ENCODE results near the gene RSPO3.
A peak's percentile ranks its signal among the peaks of the same experiment; 100 is the strongest.

RSPO3 gene

DNA sequence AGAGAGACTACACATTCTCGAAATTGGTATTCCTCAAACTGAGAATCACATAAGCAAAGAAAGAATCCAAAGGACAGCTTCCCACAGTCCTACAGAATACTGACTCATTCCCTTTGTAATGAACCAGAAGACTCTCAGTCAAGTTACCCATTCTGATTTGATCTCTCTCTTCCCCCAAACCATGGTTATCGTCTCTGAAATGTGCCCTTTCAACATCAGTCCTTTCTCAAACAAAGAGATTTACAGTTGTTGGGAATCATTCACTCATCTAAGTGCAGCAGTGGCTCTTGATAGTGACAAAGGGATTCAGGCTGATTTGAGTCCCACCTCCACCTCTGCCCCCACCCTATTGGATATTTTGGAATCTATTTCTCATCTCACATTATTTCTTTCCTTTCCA, 15.0 kb upstream of the RSPO3 start:
- no peak for DNase-seq
- in situ Hi-C loops (cut with MboI; ENCODE audit: low pct_unique_long_range_greater_than_20kb, low sequenced_read_pairs) = no loop called here

DNA sequence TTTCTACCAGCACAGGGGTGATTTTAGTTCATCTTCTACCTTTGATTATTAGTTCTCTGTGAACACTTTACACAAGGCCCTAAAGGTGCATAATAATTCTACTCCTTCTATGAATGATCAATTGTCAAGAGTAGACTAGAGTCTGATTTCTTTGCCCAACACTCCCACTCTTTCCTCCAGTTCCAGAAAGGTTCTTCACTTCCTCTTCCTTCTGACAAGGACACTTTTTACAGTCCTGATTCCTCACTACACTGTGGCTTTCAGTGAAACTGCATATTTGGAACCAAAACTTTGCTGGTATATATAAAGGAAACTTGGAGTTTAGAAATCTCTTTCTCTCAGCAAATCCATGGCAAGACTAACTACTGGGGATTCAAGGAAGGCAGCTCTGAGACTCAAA, 10.6 kb upstream of the RSPO3 start:
- in situ Hi-C loops (cut with MboI; ENCODE audit: low pct_unique_long_range_greater_than_20kb, low sequenced_read_pairs) = no loop called here
- no peak for DNase-seq

DNA sequence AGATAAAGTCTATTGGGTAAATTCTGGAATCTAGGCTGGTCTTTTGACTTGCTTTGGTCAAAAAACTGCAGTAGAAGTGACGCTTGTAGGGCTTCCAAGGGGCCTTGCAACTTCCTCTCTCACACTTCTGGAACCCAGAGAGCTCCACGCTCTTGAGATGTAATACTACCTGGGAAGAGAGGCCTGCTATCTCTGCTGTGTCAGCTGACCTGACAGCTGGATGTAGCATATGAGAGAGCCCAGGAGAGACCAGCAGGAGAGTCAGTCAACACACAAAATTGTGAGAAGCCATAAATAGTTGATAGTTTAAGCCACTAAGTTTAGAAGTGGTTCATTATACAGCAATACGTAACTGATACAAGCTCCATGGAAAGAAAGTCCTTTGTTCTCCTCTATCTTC, 7.8 kb upstream of the RSPO3 start:
- in situ Hi-C loops (cut with MboI; ENCODE audit: low pct_unique_long_range_greater_than_20kb, low sequenced_read_pairs) = no loop called here
- DNase-seq = no peak

DNA sequence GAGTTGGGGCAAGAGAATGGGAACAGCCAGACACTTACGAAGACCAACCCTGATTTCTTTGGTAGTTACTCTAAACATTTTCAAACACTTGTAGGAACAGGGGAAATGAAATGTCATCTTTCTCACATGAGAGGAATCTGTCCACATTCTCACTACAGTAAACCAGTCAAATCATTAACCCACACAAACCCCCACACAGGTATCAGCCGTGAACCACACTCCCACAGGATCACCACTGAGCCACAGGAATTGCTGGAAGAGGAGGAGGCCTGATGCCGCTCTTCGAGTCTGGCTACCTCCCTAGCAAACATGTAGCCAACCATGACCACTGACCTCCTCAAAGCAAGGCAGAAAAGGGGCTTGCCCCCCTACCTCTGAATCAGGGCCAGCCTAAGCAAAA, 6.9 kb upstream of the RSPO3 start:
- in situ Hi-C loops (cut with MboI; ENCODE audit: low pct_unique_long_range_greater_than_20kb, low sequenced_read_pairs) = no loop called here
- DNase-seq = no peak

DNA sequence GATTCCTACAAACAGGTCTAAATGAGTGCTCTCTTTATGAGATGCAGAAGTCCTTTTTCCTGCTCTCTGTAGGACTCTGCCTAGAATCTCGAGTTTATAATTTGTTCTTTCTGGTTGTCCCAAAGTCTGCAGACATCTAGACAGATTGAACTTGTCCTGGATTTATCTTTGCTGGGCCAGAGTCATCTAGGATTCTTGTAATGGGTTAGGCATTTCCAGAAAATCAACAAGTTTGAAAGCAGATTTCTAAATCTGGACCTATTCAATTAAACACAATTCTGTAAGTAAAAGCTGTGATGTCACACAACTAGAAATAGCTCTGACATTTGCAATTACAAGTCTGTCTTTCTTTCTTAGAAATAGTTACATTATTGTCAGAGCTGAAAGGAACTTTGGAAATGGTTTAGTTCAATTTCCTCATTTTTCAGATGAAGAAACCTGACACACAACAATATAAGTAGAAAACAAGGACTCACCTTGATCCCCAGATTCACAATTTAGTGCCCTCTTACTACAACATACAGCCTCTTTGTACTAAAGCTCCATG, 4.2 kb upstream of the RSPO3 start:
- DNase-seq = no peak
- in situ Hi-C loops (cut with MboI; ENCODE audit: low pct_unique_long_range_greater_than_20kb, low sequenced_read_pairs) = no loop called here

DNA sequence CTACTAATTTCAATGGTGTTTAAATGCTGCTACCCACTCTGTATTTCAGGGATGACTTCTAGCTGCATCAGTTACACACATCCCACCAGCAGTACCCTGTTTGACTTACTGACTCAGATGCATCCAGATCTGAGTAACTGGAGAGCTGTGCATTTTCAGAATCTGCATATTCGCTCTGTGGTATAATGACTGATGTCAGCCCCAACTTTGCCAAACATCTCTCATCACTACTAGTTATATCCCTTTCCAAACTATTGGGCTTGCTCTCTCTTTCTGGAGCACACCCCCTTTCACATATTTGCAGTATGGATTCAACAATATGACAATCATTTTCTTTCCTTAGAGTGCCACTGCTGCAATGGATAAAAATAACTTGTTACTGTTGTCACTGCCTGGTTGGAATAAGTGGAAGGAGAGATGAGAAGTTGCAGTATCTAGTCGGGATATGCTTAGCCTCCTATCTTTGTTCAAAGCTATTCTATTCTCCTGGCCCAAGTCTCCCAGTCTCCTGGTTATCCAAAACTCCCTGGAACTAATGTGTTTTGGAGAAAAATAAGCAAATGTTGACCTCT, 3.3 kb upstream of the RSPO3 start:
- in situ Hi-C loops (cut with MboI; ENCODE audit: low pct_unique_long_range_greater_than_20kb, low sequenced_read_pairs) = no loop called here
- DNase-seq = no peak

DNA sequence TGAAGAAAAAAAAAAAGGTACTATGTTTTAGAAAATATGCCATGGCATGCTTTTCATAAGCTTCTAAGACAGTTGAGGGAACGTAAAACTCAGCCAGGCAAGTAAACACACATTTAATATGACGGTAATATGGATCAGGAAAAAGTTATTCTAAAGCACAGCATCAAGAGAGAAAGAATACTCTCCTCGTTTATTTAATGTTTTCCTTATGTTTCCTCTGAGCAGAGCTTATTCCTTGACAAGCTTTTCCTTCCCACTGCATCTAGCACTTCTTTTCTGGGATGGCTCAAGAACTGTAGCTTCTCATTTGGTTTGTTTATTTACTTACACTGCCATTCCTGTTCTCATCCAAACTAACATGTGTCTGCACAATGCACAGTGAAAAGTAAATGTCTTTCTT, 2.7 kb upstream of the RSPO3 start:
- in situ Hi-C loops (cut with MboI; ENCODE audit: low pct_unique_long_range_greater_than_20kb, low sequenced_read_pairs) = no loop called here
- DNase-seq = no peak

DNA sequence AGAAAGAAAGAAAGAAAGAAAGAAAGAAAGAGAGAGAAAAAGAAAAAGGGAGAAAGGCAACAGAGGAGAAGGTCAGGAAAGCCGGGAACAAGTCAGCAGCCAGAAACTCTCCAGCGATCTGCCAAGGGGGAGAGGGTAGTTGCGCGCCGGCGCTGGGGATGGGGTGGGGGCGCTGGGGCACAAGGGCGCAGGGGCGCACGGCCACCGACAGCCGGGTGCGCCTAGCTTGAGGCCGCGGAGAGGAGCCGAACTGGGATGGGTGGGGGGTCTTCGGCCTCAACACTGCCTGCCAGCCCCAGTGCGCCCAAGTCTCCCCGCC, 533 bp upstream of the RSPO3 start:
- DNase-seq = no peak
- in situ Hi-C loops (cut with MboI; ENCODE audit: low pct_unique_long_range_greater_than_20kb, low sequenced_read_pairs) = no loop called here

DNA sequence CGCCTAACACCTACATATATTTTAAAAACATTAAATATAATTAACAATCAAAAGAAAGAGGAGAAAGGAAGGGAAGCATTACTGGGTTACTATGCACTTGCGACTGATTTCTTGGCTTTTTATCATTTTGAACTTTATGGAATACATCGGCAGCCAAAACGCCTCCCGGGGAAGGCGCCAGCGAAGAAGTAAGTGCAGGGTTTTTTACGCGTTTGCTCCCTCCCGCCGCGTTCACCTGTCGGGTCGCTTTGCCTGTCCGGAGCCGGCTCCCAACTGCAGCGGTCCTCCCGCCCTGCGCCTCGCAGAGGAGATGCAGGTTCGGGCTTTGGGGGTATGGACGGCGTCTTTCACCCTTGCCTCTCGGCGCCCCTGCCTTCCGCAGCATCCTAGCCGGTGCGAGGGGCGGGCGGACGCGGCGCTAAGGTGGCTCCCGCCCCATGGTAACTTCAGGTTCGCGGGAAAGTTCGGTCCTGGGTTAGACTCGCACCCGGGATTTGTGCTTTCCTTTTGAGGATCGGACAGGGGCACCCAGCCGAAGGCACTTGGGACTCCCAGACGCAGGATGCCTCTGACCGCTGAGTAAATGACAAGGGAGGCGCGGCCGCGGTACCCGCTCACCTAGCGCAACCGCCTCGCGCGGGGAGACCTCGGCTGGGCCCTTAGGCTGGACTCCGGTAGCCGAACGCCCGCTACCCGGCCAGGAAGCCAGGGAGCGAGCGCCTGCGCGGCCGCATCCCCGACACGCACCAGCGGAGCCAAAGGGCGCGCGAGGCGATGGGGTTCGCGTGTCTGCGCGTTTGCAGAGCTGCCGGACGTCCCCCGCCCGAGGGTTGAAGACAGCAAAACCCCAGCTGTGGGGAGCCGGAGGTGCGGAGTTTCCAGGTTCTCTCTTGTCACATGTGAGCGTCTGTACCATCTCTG, 891 bp downstream of the RSPO3 start:
- peak; percentile 33 for DNase-seq
- in situ Hi-C loops (cut with MboI; ENCODE audit: low pct_unique_long_range_greater_than_20kb, low sequenced_read_pairs) = no loop called here

DNA sequence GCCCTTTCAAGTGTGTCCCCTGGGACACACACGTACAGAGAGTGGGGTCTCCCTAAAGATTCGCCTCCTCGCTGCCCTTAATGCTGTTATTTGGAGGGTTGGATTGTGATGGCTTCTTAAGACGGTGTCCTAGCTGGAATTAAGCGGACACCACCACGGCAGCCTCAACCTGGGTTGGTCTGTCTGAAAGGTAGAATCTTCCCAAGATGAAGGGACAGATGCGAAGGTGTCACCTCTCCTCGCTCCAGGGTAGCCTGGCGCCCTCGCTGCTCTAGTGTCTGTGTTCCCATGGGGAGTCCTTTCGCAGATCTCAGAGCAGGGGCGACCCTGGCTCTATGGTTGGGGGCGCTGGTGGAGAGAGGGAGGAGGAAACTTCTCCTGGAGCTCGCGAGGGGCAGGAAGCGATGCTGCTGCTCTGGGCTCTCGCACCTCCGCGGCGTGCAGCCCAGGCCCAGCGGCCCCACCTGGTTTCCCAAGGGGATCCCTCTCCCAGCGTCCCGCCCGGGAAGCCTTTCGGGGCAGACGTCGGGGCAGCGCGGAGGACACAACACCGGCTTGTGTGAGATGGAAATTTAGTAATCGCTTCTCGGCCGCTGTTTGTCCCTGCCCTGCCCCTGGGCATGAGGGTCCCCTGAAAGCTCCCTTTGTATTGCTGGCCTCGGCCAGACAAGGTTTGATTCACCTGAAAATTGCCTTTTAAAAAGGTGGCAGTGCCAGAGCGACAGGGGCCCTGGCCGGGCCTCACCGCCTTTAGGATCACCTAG, 1.7 kb downstream of the RSPO3 start:
- in situ Hi-C loops (cut with MboI; ENCODE audit: low pct_unique_long_range_greater_than_20kb, low sequenced_read_pairs) = no loop called here

DNA sequence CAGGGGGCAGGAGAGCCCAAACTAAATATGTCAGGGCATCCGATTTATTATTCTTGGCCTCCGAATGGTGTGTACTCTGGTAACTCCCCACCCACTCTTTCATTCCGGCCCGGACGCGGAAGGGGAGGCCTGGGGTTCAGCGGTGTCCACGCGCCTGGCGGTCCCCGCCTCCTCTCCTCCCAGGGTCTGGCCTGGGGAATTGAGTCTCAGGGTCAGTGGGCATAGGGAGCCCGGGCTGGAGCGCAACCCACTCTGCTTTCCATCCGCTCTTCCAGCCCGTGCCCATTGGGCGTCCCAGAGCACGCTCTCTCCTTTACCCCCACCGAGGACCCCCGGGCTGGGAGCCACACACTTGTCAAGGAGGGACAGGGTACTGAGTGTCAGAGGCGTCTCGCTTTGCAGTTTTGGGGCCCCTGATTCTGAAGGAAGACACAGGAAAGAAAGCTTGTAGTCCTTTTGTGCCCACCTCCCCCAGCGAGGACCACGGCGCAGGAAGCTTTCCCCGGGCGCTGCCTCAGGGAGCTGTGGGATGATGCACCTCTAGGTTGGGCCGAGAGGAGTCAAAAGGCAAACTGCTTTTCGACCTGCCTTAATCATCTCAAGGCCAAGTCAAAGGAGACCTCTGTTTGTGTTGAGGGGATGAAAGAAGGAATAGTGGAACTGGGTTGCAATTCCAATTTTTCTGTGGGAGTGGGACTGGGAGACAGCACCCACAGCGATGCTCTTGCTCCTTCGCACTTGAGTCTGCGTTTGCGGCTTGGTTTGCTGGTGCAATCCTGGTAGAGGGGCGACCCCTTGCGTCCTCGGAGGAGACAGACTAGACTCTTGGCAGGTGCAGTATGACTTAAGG, 2.5 kb downstream of the RSPO3 start:
- in situ Hi-C loops (cut with MboI; ENCODE audit: low pct_unique_long_range_greater_than_20kb, low sequenced_read_pairs) = no loop called here
- peak; percentile 73 for DNase-seq

More for the DNA sequence above, 1.7 kb downstream of the RSPO3 start:
- DNase-seq = no peak

DNA sequence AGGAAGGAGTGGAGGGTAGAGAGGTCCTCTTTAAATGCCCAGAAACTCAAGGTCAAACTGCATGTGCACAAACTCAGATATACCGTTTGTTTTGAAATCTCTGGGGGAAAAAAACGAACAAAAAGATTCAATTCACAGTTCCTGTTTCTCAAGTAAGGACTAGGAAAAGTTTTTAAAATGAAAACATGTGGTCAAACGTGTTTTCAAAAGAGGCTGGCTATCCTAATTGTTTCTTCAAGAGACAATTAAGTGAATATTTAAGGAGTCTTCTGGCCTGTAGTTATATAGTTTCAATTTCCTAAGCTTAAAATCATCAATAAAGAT, 3.1 kb downstream of the RSPO3 start:
- no peak for DNase-seq
- in situ Hi-C loops (cut with MboI; ENCODE audit: low pct_unique_long_range_greater_than_20kb, low sequenced_read_pairs) = no loop called here

DNA sequence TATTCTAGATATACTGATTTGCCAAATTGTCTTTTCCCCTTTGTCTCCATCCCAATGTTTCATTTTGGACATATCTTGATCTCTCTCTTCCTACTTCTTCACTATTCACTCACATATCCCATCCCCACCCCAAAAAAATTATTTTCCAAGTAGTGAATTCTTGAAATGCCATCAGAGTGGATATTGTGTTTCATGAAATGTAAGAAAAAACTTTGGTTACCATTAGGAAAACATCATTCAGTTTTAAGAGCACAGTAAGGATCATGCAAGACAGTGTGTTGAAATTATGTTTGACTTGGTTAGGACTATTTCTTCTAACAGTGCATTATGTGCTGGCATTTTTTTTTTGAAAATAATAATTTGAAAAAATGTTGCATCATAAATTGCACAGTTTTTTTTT, 5.7 kb downstream of the RSPO3 start:
- in situ Hi-C loops (cut with MboI; ENCODE audit: low pct_unique_long_range_greater_than_20kb, low sequenced_read_pairs) = no loop called here
- DNase-seq = no peak

DNA sequence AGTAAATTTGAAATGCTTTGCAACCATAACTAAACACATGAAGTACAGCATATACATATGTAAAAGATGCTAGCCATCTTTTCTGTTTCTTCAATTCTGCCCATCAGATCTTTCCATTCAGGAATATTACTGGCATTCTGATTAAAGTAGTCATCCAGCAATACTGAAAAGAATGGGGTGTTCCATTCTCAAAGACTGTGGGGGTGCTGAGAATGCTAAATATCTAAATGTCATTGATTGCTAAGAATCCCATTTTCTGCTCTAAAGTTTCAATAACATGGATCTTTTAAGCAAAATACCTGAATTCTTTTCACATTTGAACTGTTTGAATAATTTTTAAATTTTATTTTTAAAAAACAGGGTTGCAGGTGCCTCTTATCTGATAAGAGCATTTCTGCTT, 6.2 kb downstream of the RSPO3 start:
- no peak for DNase-seq
- in situ Hi-C loops (cut with MboI; ENCODE audit: low pct_unique_long_range_greater_than_20kb, low sequenced_read_pairs) = no loop called here

DNA sequence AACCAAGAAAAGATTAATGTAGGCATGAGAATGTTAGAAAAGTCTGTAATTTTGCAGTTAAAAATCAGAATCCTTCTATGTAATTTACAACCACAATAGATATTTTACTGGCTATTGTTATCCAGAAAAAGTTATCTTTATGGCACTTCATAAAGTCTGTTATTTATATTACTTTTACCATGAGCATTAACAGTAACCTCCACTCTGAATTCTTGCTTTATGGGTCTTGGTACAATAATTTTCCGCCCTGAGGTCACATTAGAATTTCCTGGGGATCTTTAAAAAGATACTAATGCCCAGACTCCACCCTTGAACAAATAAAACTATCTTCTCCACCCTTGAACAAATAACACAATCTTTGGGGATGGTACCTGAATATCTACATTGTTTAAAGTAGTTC, 9.6 kb downstream of the RSPO3 start:
- DNase-seq = no peak
- in situ Hi-C loops (cut with MboI; ENCODE audit: low pct_unique_long_range_greater_than_20kb, low sequenced_read_pairs) = no loop called here

DNA sequence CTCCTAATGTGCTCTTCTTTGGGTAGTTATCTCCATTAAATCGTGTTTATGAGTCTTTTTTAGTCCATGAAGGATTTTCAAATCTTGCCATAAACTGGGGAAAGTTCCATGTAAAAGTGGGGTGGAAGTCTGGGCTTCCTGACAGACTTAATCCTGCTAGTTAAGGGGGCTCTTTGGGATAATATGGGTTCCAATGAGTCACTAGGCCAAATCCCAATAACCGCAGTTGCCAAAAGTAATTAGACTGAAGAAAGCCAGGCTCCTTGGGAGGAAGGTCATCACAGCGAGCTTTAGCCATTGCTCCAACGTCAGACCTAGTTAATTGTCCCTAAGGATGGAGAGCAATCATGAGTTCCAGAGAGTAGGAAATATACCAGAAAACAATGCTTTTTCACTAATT, 10.8 kb downstream of the RSPO3 start:
- in situ Hi-C loops (cut with MboI; ENCODE audit: low pct_unique_long_range_greater_than_20kb, low sequenced_read_pairs) = no loop called here
- DNase-seq = no peak

DNA sequence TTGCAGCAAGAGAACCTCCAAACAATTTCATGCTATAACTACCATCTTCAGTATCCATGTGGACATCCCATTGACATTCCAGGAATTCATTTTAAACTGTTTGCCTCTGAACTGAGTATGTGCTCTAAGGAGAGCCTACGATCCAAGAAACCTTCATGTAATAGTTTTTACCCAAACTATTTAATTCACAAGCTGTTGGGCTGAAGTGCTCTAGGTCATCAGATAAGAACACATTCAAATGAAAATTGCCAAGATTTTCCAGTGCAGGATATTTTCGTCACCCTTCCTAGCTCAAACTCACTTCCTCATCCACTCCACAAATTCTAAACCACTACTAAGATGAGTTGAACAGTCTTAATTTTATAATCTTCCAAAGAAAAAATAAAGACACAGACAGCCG, 12.8 kb downstream of the RSPO3 start:
- in situ Hi-C loops (cut with MboI; ENCODE audit: low pct_unique_long_range_greater_than_20kb, low sequenced_read_pairs) = no loop called here
- no peak for DNase-seq

DNA sequence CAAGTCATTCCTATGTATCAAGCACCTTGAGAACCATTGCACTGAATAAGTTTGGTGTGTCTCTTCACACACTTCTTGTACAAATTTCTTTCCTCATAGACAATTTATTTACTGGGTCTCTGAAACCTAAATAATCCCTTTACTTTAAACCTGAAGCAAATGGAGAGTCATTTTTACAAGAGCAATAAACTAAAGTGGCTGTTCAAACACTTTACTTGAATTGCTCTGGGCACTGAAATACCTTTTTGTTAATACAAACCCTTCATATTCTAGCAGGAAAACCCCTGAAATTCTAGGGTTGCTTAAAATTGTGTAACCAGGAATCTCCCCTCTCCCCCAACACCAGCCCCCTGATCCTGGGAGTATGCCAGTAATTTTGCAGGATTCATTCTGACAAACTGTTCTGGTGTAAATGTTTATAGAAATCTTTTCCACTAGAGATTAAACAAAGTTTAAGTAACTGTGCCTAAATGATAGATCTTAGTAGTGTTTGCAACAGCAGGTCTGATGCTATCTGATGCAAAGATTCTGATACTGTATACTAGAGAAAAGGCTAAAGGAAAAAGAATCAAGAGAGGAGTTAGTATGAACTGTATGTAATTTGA, 13.4 kb downstream of the RSPO3 start:
- in situ Hi-C loops (cut with MboI; ENCODE audit: low pct_unique_long_range_greater_than_20kb, low sequenced_read_pairs) = no loop called here
- no peak for DNase-seq

DNA sequence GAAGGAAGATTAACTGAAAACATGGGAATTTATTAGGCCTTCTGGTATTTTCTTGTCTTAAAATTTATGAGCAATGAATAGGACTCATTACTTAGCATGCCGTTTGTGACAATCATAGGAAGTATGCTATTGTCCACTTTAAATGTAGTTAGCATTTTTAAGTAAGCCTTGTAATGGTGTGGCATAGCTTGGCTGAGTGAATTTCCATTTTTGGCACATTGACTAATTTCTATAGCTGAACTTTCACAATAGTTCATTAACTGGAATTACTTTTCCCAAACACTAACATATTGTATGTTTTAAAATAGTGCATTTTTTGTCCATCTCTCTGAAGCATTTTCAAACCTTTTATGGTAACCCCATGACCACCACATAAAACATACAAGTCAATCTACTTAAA, 15.7 kb downstream of the RSPO3 start:
- no peak for DNase-seq
- in situ Hi-C loops (cut with MboI; ENCODE audit: low pct_unique_long_range_greater_than_20kb, low sequenced_read_pairs) = no loop called here
